Measurements from ENCODE around the gene WIPI1. TPM values are rescaled to one million over a fixed set of nuclear protein-coding genes. Genes with fewer than 3 reads are reported as not detected.

WIPI1 gene
- total RNA-seq, 1 experiment from 2014 or later = 21.8 TPM

GRCh38 chr17:68480885-68481284 is 23.6 kb upstream of the WIPI1 start:
- H3K9me3 ChIP-seq = peaks cover 8% of the 10 kb centered on the region; the same call in 1 of the 2 replicates

GRCh38 chr17:68470961-68471360 is 13.7 kb upstream of the WIPI1 start:
- Histone ChIP-seq H3K27me3 (replicated peaks; ENCODE audit: control insufficient read depth, insufficient read depth, low read length) (no peaks in the 10 kb centered on the region), H3K4me3 (ENCODE audit: low read depth, low read length) (no peak overlapping the region), H3K9me3 (peaks cover 3% of the 10 kb centered on the region; the same call in 1 of the 2 replicates), H3K4me1 (peaks cover 15% of the 10 kb centered on the region), H3K36me3 (ENCODE audit: control insufficient read depth, insufficient read depth, low read length) (no peaks in the 10 kb centered on the region)
- H3K4me3 Mint-ChIP-seq (ENCODE audit: unreplicated experiment) = no peak overlapping the region
- CTCF ChIA-PET = interaction anchor here (0.7 kb wide), 1 partner anchor 309 kb away, joined by 3 read pairs; no protein-coding TSS in a partner anchor
- intact Hi-C loops (cut with micrococcal nuclease; ENCODE audit: unreplicated experiment) = no loop called here
- POLR2A ChIA-PET = no interaction called here
- H3K9me3 Mint-ChIP-seq (ENCODE audit: unreplicated experiment) = peaks cover 14% of the 10 kb centered on the region
- no peak for TF ChIP-seq CTCF (IDR thresholded peaks at IDR 0.05; ENCODE audit: insufficient read depth in 1 of 2, low read depth in 1 of 2, low read length in 1 of 2, severe bottlenecking in 1 of 2, unreplicated experiment in 1 of 2)
- H3K36me3 Mint-ChIP-seq (ENCODE audit: insufficient read depth, unreplicated experiment) = peaks cover 5% of the 10 kb centered on the region
- DNase-seq = no peak
- H3K27ac Mint-ChIP-seq (ENCODE audit: unreplicated experiment) = no peak overlapping the region
- peaks cover 2% of the 10 kb centered on the region for H3K27me3 Mint-ChIP-seq (ENCODE audit: insufficient read depth, unreplicated experiment)
- BruUV-seq (replicated peaks) = no TSS peak
- peaks cover 7% of the 10 kb centered on the region for H3K4me1 Mint-ChIP-seq (ENCODE audit: low read depth, unreplicated experiment)

More at GRCh38 chr17:68480885-68481284, 23.6 kb upstream of the WIPI1 start:
- H3K27me3 ChIP-seq (replicated peaks; ENCODE audit: control insufficient read depth, insufficient read depth, low read length) = no peaks in the 10 kb centered on the region
- no peak for DNase-seq
- no peak overlapping the region for H3K4me3 ChIP-seq (ENCODE audit: low read depth, low read length)
- no peak for TF ChIP-seq CTCF (IDR thresholded peaks at IDR 0.05; ENCODE audit: insufficient read depth in 1 of 2, low read depth in 1 of 2, low read length in 1 of 2, severe bottlenecking in 1 of 2, unreplicated experiment in 1 of 2)
- BruUV-seq (replicated peaks) = no TSS peak
- POLR2A ChIA-PET = no interaction called here
- H3K27ac Mint-ChIP-seq (ENCODE audit: unreplicated experiment) = no peak overlapping the region
- H3K4me1 ChIP-seq = peaks cover 17% of the 10 kb centered on the region
- CTCF ChIA-PET = no interaction called here
- no peak overlapping the region for H3K4me3 Mint-ChIP-seq (ENCODE audit: unreplicated experiment)
- intact Hi-C loops (cut with micrococcal nuclease; ENCODE audit: unreplicated experiment) = no loop called here
- H3K36me3 Mint-ChIP-seq (ENCODE audit: insufficient read depth, unreplicated experiment) = no peaks in the 10 kb centered on the region
- peaks cover 10% of the 10 kb centered on the region for H3K9me3 Mint-ChIP-seq (ENCODE audit: unreplicated experiment)
- H3K4me1 Mint-ChIP-seq (ENCODE audit: low read depth, unreplicated experiment) = no peaks in the 10 kb centered on the region
- no peaks in the 10 kb centered on the region for H3K36me3 ChIP-seq (ENCODE audit: control insufficient read depth, insufficient read depth, low read length)
- no peaks in the 10 kb centered on the region for H3K27me3 Mint-ChIP-seq (ENCODE audit: insufficient read depth, unreplicated experiment)

DNA sequence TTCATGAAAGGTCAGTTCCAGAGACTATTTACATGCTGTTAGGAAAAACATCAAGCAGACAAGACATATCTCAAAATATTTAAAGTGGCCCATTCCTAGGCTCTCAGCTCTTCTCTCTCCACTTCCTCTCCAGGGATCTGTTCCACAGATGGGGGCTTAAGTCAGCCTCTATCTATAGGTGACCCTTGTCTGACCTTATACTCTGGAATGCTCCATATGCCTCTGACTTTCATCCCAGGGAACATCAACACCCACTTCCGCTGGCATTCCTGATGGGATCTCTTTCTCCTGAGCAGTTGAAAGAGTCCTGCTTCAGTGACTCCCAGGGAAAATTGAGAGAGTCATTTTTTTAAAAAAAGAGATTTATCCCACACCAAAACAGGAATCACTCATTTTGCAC is 11.5 kb upstream of the WIPI1 start:
- POLR2A ChIA-PET = no interaction called here
- Histone ChIP-seq H3K27me3 (replicated peaks; ENCODE audit: control insufficient read depth, insufficient read depth, low read length) (no peaks in the 10 kb centered on the region), H3K9me3 (peaks cover 3% of the 10 kb centered on the region; the same call in 1 of the 2 replicates), H3K4me1 (peaks cover under 1% of the 10 kb centered on the region; the same call in 1 of the 2 replicates), H3K4me3 (ENCODE audit: low read depth, low read length) (no peak overlapping the region), H3K36me3 (ENCODE audit: control insufficient read depth, insufficient read depth, low read length) (no peaks in the 10 kb centered on the region)
- H3K4me3 Mint-ChIP-seq (ENCODE audit: unreplicated experiment) = no peak overlapping the region
- peaks cover 2% of the 10 kb centered on the region for H3K27me3 Mint-ChIP-seq (ENCODE audit: insufficient read depth, unreplicated experiment)
- no TSS peak for BruUV-seq (replicated peaks)
- no peak overlapping the region for H3K27ac Mint-ChIP-seq (ENCODE audit: unreplicated experiment)
- H3K9me3 Mint-ChIP-seq (ENCODE audit: unreplicated experiment) = peaks cover 14% of the 10 kb centered on the region
- no peaks in the 10 kb centered on the region for H3K36me3 Mint-ChIP-seq (ENCODE audit: insufficient read depth, unreplicated experiment)
- no peak for DNase-seq
- intact Hi-C loops (cut with micrococcal nuclease; ENCODE audit: unreplicated experiment) = loop anchor here (5.0 to 10.0 kb wide), 2 partner anchors 146 to 779 kb away; no protein-coding TSS in a partner anchor
- no peaks in the 10 kb centered on the region for H3K4me1 Mint-ChIP-seq (ENCODE audit: low read depth, unreplicated experiment)
- CTCF ChIA-PET = no interaction called here
- TF ChIP-seq CTCF (IDR thresholded peaks at IDR 0.05; ENCODE audit: insufficient read depth in 1 of 2, low read depth in 1 of 2, low read length in 1 of 2, severe bottlenecking in 1 of 2, unreplicated experiment in 1 of 2) = no peak
